DMS 273 treated with DMSO at 0.1 percent for 48 hours (cell line): Measurements from ENCODE around the gene KRTAP10-5.
A peak's percentile ranks its signal among the peaks of the same experiment; 100 is the strongest.
"Not testable (repeated sequence)": the region's sequence is repeated elsewhere in the genome, so short reads cannot be mapped to it uniquely, and the experiment has no call there.

Experiments
- DNase-seq: peaks from one replicate; lab custom pipeline; 2025; lab: John Stamatoyannopoulos, UW

KRTAP10-5 gene

GRCh38 chr21:44590897-44591800 is 10.7 kb upstream of the KRTAP10-5 start:
- DNase-seq, result peak; percentile 84

GRCh38 chr21:44590311-44590721 is 9.9 kb upstream of the KRTAP10-5 start:
- DNase-seq, result no peak

GRCh38 chr21:44589586-44590305 is 9.3 kb upstream of the KRTAP10-5 start:
- DNase-seq, result no peak

- no peak for DNase-seq
These were observed 8.7 kb upstream of the KRTAP10-5 start for GRCh38 chr21:44589094-44589493.

- DNase-seq, result no peak
These were observed 5.5 kb upstream of the KRTAP10-5 start for GRCh38 chr21:44585892-44586291.

GRCh38 chr21:44583800-44584147 is 3.4 kb upstream of the KRTAP10-5 start:
- DNase-seq, result no peak

- no peak for DNase-seq
These were observed 2.8 kb upstream of the KRTAP10-5 start for GRCh38 chr21:44583089-44583799.

GRCh38 chr21:44582055-44582454 is 1.7 kb upstream of the KRTAP10-5 start:
- DNase-seq, result no peak

- no peak for DNase-seq
These were observed 754 bp upstream of the KRTAP10-5 start for GRCh38 chr21:44581158-44581557.

GRCh38 chr21:44579833-44580144 is 615 bp downstream of the KRTAP10-5 start:
- peak; percentile 31 for DNase-seq

- DNase-seq, result no peak
These were observed 1.2 kb downstream of the KRTAP10-5 start for GRCh38 chr21:44579056-44579832.

- DNase-seq, result no peak
These were observed 1.9 kb downstream of the KRTAP10-5 start for GRCh38 chr21:44578371-44579055.

GRCh38 chr21:44576025-44576420 is 4.4 kb downstream of the KRTAP10-5 start:
- no peak for DNase-seq

GRCh38 chr21:44575307-44576024 is 4.9 kb downstream of the KRTAP10-5 start:
- DNase-seq, result no peak

GRCh38 chr21:44574457-44575306 is 5.7 kb downstream of the KRTAP10-5 start:
- DNase-seq, result no peak

GRCh38 chr21:44573630-44574456 is 6.6 kb downstream of the KRTAP10-5 start, which contains the start of gene KRTAP10-4:
Gene KRTAP10-4 (plus strand): TSS chr21:44573729. CDS start chr21:44573759, 30 bp downstream.
- not testable (repeated sequence) for DNase-seq

- no peak for DNase-seq
These were observed 7.3 kb downstream of the KRTAP10-5 start for GRCh38 chr21:44572959-44573583.
